IPS-20b (cell line): ENCODE results near the gene IGSF21.

Experiments used
- H3K27ac ChIP-seq: one replicate; pipeline ENCODE4 v1.5.1; 2013; ENCODE audit warnings: low read length
- H3K27me3 ChIP-seq: 2 replicates; pipeline ENCODE4 v1.6.1; 2013; ENCODE audit warnings: mild to moderate bottlenecking, low read length, inconsistent platforms; ENCODE audit not compliant: insufficient read depth
- H3K36me3 ChIP-seq: 2 replicates; pipeline ENCODE4 v1.6.1; 2013; ENCODE audit warnings: low read depth, mild to moderate bottlenecking, inconsistent platforms, low read length, moderate library complexity; ENCODE audit not compliant: insufficient read depth
- H3K4me1 ChIP-seq: 2 replicates; pipeline ENCODE4 v1.6.1; 2013; ENCODE audit warnings: mild to moderate bottlenecking, control low read depth, inconsistent platforms, low read length, moderate library complexity; ENCODE audit not compliant: insufficient read depth
- H3K4me3 ChIP-seq: 2 replicates; pipeline ENCODE4 v1.5.1; 2013; ENCODE audit warnings: mild to moderate bottlenecking, low read length, inconsistent platforms
- H3K9ac ChIP-seq: 2 replicates; pipeline ENCODE4 v1.6.1; 2013; ENCODE audit warnings: low read depth, mild to moderate bottlenecking, inconsistent platforms, low read length, moderate library complexity
- H3K9me3 ChIP-seq: 2 replicates; pipeline ENCODE4 v1.6.1; 2013; ENCODE audit warnings: mild to moderate bottlenecking, low read depth, low read length, inconsistent platforms; ENCODE audit not compliant: insufficient read depth

IGSF21 gene

DNA sequence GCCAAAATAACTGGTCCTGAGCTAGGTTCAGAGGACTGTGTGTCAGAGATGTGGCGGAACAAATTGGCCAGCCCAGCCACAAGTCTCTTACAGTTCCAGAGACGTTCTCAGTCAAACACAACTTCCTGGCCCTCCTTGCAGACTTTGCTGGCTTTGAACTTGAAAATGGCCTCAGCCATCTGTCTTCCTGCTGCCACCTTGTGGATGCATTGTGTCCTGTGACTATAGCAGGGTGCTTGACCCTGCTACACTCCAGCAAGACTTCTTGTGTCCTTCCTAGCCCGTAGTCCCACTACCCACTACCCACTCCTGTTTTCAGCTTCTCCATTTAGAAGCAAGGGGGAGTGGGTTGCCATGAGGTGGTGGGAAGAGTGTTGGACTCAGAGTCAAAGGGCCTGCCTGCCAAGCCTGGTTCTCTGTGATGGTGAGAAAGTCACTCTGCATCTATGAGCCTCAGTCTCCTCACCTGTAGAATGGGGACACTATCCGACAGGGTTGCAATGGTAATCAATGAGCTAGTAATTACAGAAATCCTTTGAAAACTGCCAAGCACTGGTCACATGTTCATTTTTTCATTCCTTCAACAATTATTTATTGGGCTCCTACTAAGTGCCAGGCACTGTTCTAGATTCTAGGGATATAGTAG, 109.9 kb downstream of the IGSF21 start:
- no peak overlapping the region for H3K4me3 ChIP-seq
- H3K27ac ChIP-seq = no peak overlapping the region
- no peaks in the 10 kb centered on the region for H3K9me3 ChIP-seq
- no peaks in the 10 kb centered on the region for H3K36me3 ChIP-seq
- H3K4me1 ChIP-seq = no peaks in the 10 kb centered on the region
- no peaks in the 10 kb centered on the region for H3K27me3 ChIP-seq
- H3K9ac ChIP-seq = no peak overlapping the region

DNA sequence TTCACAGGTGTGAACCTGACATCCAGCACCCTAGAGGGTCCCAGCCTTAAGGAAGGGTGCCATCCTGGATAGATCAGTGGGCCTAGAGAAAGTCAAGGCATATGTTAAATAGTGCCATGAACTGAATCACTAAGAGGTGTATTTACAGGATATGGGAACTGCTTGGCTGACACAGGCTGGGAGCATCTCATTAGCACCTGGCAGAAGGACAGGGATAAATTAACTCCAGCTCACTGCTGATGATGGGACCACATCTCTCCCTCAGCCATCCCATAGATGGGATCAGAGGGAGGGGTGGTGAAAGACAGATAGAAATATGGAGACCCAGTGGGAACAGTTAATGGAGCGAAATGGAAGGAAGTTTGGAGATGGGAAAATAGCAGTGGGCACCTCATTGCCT, 122.0 kb downstream of the IGSF21 start:
- Histone ChIP-seq H3K4me3 (no peak overlapping the region), H3K27me3 (no peaks in the 10 kb centered on the region; the same call in 1 of the 2 replicates), H3K9me3 (peaks cover 17% of the 10 kb centered on the region), H3K36me3 (no peaks in the 10 kb centered on the region; the same call in 1 of the 2 replicates), H3K4me1 (peaks cover 18% of the 10 kb centered on the region), H3K9ac (no peak overlapping the region), H3K27ac (no peak overlapping the region)

DNA sequence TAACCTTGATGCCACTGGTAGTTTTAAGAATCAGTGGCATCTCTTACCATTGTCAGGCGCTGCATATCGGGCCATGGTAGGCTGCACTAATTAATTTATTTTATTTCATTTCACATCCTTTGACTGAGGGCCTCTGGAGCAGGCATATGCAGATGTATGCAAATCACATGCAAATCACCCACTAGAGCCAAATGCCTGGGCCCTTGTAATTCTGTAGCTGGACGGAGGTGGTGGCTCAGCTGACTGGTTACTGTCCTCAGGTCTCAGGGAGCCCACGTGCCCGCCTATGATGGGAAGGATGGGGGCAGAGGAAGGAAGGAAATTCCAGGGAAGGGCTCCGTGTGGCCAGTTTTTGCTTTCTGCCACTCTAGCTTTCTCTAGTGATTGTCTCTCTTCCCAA, 122.7 kb downstream of the IGSF21 start:
- H3K9me3 ChIP-seq = peaks cover 17% of the 10 kb centered on the region
- peaks cover 18% of the 10 kb centered on the region for H3K4me1 ChIP-seq
- no peak overlapping the region for H3K27ac ChIP-seq
- no peaks in the 10 kb centered on the region; the same call in 1 of the 2 replicates for H3K27me3 ChIP-seq
- no peaks in the 10 kb centered on the region; the same call in 1 of the 2 replicates for H3K36me3 ChIP-seq
- H3K9ac ChIP-seq = no peak overlapping the region
- no peak overlapping the region for H3K4me3 ChIP-seq

DNA sequence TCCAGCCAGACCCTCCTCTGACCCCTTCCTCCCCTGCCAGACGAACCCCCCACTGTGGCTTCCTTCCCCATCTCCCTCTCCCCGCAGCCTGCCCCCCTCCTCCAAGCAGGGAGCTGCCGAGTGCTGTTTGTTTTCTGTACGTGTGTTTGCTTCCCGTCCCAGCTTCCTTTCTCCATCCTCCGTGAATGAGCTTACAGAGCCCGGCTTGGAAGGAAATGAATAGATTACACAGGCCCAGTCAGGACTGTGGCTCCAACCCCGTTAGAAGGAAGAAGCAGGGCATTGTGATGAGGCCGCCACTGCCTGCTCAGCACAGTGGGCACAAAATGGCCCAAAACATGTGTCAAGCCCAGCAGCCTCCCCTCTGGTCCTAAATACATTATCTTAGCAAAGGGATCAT, 123.2 kb downstream of the IGSF21 start:
- no peak overlapping the region for H3K9ac ChIP-seq
- H3K27me3 ChIP-seq = no peaks in the 10 kb centered on the region; the same call in 1 of the 2 replicates
- H3K9me3 ChIP-seq = peaks cover 17% of the 10 kb centered on the region
- H3K36me3 ChIP-seq = no peaks in the 10 kb centered on the region; the same call in 1 of the 2 replicates
- H3K27ac ChIP-seq = no peak overlapping the region
- peaks cover 18% of the 10 kb centered on the region for H3K4me1 ChIP-seq
- no peak overlapping the region for H3K4me3 ChIP-seq

DNA sequence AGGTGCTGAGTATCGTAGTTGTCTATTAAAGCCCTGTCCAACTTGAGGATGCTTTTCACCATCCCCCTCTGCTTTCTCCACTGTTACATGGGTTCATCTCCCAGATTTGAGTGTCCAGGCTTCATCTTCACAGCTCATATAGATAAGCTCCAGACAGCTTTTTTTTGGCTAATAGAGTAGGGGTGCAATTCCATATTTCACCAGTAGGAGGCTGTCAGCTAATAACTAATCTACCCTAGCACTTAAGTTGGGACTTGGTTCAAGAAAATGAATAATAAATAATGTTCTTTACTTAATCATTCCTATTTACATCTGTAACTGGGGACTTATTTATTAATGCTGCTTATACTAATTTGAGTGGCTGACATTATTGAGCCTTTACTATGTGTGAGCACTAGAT, 124.5 kb downstream of the IGSF21 start:
- Histone ChIP-seq H3K27ac (no peak overlapping the region), H3K27me3 (no peaks in the 10 kb centered on the region; the same call in 1 of the 2 replicates), H3K9me3 (peaks cover 17% of the 10 kb centered on the region), H3K36me3 (no peaks in the 10 kb centered on the region; the same call in 1 of the 2 replicates), H3K4me1 (peaks cover 18% of the 10 kb centered on the region), H3K9ac (no peak overlapping the region), H3K4me3 (no peak overlapping the region)

DNA sequence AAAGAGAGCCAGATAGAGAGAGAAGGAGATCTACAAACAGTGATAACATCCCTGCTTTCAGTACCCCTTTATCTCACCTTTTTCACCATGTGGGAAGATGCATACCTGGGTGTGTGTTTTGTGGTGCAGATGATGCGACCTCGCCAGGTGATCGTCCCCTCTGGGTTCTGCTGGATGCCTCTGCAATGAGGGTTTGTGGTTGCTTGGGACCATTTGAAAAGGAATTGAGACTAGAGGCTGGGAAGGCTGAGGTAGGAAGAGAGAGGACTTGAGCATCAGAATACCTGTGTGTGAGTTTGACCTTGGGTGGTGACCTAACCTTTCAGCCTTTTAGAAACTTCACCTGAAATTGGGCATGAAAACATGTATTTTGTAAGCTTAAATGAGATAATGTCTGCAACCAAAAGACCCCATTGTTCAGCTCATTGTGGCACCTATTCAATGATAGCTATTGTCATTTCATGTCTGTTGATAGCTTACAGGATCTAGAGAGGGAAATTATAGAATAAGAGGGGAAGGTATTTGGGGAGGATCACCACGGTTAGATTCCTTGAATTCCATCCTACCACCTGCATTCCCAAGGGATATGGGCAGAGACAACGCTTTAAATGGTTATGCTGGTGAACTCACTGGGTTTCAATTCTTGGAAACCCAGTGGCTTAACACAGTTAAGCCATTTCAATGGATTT, 125.7 kb downstream of the IGSF21 start:
- Histone ChIP-seq H3K27ac (peak overlapping the region; percentile 60), H3K4me1 (peaks cover 21% of the 10 kb centered on the region), H3K9me3 (peaks cover 17% of the 10 kb centered on the region)

DNA sequence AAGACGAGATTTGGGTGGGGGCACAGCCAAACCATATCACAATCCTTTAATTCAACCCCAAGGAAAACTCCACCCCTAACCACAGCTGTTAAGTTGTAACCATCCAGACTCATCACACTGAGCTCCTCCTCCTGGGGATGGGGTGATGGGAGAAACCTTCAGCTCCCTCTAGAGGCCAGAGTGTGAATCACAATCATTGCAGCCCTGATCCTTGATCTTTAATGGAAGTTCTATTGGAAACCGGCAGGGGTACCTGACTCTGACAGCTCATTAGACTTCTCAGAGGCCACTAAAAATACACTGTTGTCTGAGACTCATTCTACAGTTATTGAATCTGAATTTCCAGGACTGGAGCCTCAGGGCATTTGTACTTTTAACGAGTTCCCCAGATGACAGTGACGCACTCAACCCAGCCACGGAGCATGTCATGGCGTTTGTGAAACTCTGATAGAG, 127.2 kb downstream of the IGSF21 start:
- no peaks in the 10 kb centered on the region; the same call in 1 of the 2 replicates for H3K36me3 ChIP-seq
- no peak overlapping the region for H3K9ac ChIP-seq
- peaks cover 4% of the 10 kb centered on the region; the same call in 1 of the 2 replicates for H3K27me3 ChIP-seq
- no peak overlapping the region for H3K4me3 ChIP-seq
- no peak overlapping the region for H3K27ac ChIP-seq
- H3K4me1 ChIP-seq = peaks cover 29% of the 10 kb centered on the region
- peaks cover 17% of the 10 kb centered on the region for H3K9me3 ChIP-seq

More for the DNA sequence above, 125.7 kb downstream of the IGSF21 start:
- H3K27me3 ChIP-seq = peaks cover 4% of the 10 kb centered on the region; the same call in 1 of the 2 replicates
- H3K9ac ChIP-seq = peak overlapping the region; percentile 22; the same call in 1 of the 2 replicates
- H3K36me3 ChIP-seq = no peaks in the 10 kb centered on the region; the same call in 1 of the 2 replicates
- no peak overlapping the region for H3K4me3 ChIP-seq

DNA sequence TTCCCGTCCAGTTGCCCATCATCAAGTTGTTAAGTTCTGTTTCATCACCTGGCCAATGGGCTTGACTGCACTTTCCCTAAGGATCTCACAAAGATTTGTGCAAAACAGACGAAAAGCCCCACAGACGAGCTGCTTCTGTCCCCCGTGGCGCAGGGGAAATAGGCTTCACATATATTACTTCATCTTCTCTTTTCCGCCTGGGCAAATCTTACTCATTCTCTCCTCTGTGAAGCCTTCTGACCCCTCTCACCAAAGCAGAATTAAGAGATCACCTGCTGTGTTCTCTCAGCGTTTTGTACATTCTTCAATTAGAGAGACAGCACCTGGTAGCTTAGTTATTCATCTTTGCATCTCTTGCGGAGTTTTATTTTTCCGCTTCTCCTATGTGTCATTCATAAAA, 129.8 kb downstream of the IGSF21 start:
- Histone ChIP-seq H3K4me1 (peaks cover 24% of the 10 kb centered on the region), H3K27ac (no peak overlapping the region), H3K9ac (no peak overlapping the region), H3K36me3 (no peaks in the 10 kb centered on the region), H3K27me3 (peaks cover 4% of the 10 kb centered on the region; the same call in 1 of the 2 replicates), H3K4me3 (no peak overlapping the region), H3K9me3 (peaks cover 2% of the 10 kb centered on the region; the same call in 1 of the 2 replicates)

DNA sequence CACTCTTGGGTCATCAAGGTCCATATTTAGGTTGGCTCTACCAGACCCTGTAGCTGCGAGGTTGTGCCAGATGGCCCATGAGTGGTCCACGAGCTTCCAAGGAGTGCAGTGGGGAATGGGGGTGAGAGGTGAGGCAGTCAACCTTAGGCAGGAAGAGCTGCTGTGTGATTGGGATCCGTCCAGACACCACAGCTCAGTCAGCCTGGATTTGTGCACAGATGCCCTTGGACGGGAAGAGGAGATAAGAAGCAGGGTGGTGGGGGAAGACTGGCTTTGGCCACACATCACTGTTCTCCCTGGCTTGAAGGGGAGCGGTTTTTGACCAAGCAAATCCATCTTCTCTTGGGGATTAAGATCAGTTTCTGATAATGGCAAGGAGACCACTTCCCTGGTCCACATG, 130.6 kb downstream of the IGSF21 start:
- Histone ChIP-seq H3K36me3 (no peaks in the 10 kb centered on the region), H3K27me3 (peaks cover 4% of the 10 kb centered on the region; the same call in 1 of the 2 replicates), H3K4me1 (peaks cover 18% of the 10 kb centered on the region), H3K27ac (no peak overlapping the region), H3K4me3 (no peak overlapping the region), H3K9me3 (no peaks in the 10 kb centered on the region), H3K9ac (no peak overlapping the region)

DNA sequence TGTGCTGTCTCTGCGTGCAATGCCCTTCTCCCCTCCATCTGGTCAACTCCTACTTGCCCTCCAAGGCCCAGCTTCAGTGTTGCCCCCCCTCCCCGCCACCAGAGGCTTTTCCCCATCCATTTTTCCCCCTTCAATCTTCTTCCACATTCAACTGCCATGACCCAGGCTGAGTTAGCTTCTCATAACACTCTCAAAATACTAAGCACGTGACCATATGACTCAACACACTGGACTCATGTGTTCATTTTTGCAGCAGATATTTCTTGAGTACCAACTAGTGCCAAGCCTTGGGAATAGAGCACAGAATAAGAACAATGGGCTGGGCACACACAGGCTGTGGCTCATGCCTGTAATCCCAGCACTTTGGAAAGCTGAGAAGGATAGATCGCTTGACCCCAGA, 132.1 kb downstream of the IGSF21 start:
- peaks cover 10% of the 10 kb centered on the region; the same call in 1 of the 2 replicates for H3K4me1 ChIP-seq
- peaks cover 4% of the 10 kb centered on the region; the same call in 1 of the 2 replicates for H3K27me3 ChIP-seq
- H3K9me3 ChIP-seq = no peaks in the 10 kb centered on the region
- no peaks in the 10 kb centered on the region for H3K36me3 ChIP-seq
- H3K4me3 ChIP-seq = no peak overlapping the region
- H3K9ac ChIP-seq = no peak overlapping the region
- no peak overlapping the region for H3K27ac ChIP-seq

DNA sequence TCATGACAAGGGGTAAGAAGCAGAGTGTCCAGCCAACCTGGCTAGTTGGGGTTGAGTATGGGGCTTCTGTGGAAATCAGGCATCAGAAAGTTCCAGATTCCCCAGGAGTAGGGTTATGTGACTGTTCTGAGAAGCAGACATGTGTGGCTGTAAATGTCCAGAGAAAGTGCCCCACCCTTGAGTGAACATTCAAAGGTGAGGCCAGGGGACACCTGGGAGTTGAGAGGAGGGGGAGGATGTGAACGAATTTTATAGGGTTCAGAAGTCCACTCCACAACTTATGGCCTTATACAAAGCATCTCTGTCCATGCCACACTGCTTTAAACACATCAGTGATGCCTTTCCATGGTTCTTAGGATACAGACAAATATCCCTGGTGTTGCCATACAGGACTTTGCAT, 133.3 kb downstream of the IGSF21 start:
- Histone ChIP-seq H3K36me3 (no peaks in the 10 kb centered on the region), H3K9ac (no peak overlapping the region), H3K27me3 (peaks cover 4% of the 10 kb centered on the region; the same call in 1 of the 2 replicates), H3K4me3 (no peak overlapping the region), H3K9me3 (no peaks in the 10 kb centered on the region), H3K4me1 (peaks cover 10% of the 10 kb centered on the region; the same call in 1 of the 2 replicates), H3K27ac (no peak overlapping the region)
